Stomach (tissue), 4 donors: ENCODE data around the gene BABAM2.

Experiments
- CTCF ChIP-seq, 7 experiments: fragments of 450-650 bp in 4 of 7; fragments of 200-600 bp in 3 of 7; sonication (generic) in 3 of 7; IDR thresholded peaks; one replicate each; pipeline ENCODE4 v1.5.1; 2016 to 2019; ENCODE audit warnings: antibody characterized with exemption in 7 of 7, control low read depth in 2 of 7, mild to moderate bottlenecking in 1 of 7
- POLR2A ChIP-seq, 4 donors: fragments of 450-650 bp; IDR thresholded peaks; one replicate each; pipeline ENCODE4 v1.6.1; 2016; ENCODE audit warnings: antibody characterized with exemption in 4 of 4, control low read depth in 2 of 4, mild to moderate bottlenecking in 1 of 4, moderate library complexity in 1 of 4

GRCh38 chr2:28347596-28347995 lies 457.1 kb downstream of the BABAM2 start:
- TF ChIP-seq POLR2A (IDR thresholded peaks at IDR 0.05) (no peak), CTCF (IDR thresholded peaks at IDR 0.05) (no peak)
